ENCODE measurements around the gene USP20. TPM values are rescaled to one million over a fixed set of nuclear protein-coding genes. Genes with fewer than 3 reads are reported as not detected.
A peak's percentile ranks its signal among the peaks of the same experiment; 100 is the strongest.

Gene USP20
- total RNA-seq, 1 donor from 2014 or later = 41.2 TPM

DNA sequence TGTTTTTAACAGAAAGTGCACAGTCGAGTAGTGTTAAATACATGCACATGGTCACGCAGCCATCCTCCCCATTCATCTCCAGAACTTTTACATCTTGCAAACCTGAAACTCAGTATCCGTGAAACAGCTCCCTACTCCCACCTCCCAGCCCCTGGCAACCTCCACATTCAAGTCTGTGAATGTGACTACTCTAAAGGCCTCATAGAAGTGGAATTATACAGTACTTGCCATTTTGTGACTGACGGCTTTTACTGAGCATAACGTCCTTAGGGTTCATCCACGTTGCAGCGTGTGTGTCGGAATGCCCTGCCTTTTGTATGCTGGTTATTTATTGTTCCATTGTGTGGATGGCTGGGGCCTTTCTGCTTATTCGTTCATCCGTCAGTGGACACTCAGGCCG is 35.8 kb downstream of the USP20 start:
- TF ChIP-seq, protein P1, sequence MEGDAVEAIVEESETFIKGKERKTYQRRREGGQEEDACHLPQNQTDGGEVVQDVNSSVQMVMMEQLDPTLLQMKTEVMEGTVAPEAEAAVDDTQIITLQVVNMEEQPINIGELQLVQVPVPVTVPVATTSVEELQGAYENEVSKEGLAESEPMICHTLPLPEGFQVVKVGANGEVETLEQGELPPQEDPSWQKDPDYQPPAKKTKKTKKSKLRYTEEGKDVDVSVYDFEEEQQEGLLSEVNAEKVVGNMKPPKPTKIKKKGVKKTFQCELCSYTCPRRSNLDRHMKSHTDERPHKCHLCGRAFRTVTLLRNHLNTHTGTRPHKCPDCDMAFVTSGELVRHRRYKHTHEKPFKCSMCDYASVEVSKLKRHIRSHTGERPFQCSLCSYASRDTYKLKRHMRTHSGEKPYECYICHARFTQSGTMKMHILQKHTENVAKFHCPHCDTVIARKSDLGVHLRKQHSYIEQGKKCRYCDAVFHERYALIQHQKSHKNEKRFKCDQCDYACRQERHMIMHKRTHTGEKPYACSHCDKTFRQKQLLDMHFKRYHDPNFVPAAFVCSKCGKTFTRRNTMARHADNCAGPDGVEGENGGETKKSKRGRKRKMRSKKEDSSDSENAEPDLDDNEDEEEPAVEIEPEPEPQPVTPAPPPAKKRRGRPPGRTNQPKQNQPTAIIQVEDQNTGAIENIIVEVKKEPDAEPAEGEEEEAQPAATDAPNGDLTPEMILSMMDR (IDR thresholded peaks at IDR 0.05; ENCODE audit: unreplicated experiment) = no peak
- H3K9me3 Mint-ChIP-seq (ENCODE audit: low read depth) = no peaks in the 10 kb centered on the region
- no peak overlapping the region for H3K4me3 Mint-ChIP-seq (ENCODE audit: low read depth)
- no peak overlapping the region for H3K27ac Mint-ChIP-seq
- H3K27me3 Mint-ChIP-seq = no peaks in the 10 kb centered on the region
- no peak for DNase-seq (ENCODE audit: low spot score, unreplicated experiment)
- H3K4me1 Mint-ChIP-seq (ENCODE audit: low read depth) = no peaks in the 10 kb centered on the region
- H3K36me3 Mint-ChIP-seq (ENCODE audit: insufficient read depth) = peaks cover 15% of the 10 kb centered on the region

DNA sequence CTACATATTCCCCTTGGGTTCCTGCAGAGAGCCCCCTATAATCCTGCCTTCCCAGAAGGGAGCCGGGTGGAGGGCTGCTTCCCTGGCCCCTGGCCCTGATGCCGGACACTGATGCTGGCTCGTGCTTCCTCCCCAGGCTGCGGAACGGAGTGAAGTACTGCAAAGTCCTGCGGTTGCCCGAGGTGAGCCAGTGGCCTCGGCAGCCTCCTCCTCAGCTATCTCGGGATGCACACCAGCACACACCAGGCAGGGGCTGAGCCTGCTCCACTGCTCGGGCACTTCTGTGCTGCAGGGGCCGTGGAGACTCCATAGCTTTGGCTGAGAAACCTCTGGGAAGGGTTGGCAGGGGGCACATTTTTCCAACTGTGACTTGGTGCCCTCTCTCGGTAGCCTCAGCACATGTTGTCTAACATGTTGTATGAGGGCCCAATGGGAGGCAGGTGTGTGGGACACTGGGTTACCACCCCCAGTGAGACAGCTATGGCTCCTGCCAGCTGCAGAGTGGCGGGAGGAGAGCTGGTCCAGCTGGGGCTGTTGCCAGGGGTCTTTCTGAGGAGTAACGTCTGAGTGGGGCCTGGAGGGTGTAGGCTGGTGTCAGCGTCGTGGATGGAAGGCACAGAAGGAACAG is 38.4 kb downstream of the USP20 start:
- H3K27me3 Mint-ChIP-seq = no peaks in the 10 kb centered on the region
- DNase-seq (ENCODE audit: low spot score, unreplicated experiment) = no peak
- no peaks in the 10 kb centered on the region for H3K4me1 Mint-ChIP-seq (ENCODE audit: low read depth)
- TF ChIP-seq, protein P1 (IDR thresholded peaks at IDR 0.05; ENCODE audit: unreplicated experiment) = no peak
- no peak overlapping the region for H3K27ac Mint-ChIP-seq
- peaks cover 13% of the 10 kb centered on the region for H3K36me3 Mint-ChIP-seq (ENCODE audit: insufficient read depth)
- H3K9me3 Mint-ChIP-seq (ENCODE audit: low read depth) = no peaks in the 10 kb centered on the region
- H3K4me3 Mint-ChIP-seq (ENCODE audit: low read depth) = no peak overlapping the region

DNA sequence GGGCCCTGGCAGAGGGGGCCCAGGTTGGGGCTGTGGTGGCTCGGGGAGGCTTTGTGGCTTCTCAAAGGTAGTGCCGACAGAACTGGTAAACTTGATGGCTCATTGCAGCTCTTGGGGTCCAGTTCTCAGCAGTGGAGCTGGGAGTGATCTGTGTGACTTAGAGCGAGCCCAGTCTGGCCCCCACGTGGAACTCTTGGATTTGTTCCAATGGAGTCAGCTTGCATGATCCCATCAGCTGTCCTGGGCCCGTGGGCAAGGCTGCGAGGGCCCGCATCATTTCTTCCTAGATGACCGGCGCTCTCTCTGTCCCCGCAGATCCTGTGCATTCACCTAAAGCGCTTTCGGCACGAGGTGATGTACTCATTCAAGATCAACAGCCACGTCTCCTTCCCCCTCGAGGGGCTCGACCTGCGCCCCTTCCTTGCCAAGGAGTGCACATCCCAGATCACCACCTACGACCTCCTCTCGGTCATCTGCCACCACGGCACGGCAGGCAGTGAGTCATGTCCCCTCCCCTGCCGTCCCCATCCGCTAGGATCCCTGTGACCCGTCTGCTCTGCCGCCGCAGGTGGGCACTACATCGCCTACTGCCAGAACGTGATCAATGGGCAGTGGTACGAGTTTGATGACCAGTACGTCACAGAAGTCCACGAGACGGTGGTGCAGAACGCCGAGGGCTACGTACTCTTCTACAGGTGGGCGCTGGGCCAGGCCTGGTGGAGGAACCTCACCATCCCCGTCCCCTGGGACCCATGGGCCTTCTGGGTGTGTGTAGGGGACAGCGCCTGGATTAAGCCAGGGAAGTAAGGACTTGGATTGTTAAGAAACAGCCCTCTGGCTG is 39.2 kb downstream of the USP20 start:
- no peak for DNase-seq (ENCODE audit: low spot score, unreplicated experiment)
- peaks cover 13% of the 10 kb centered on the region for H3K36me3 Mint-ChIP-seq (ENCODE audit: insufficient read depth)
- no peaks in the 10 kb centered on the region for H3K9me3 Mint-ChIP-seq (ENCODE audit: low read depth)
- H3K4me3 Mint-ChIP-seq (ENCODE audit: low read depth) = no peak overlapping the region
- TF ChIP-seq, protein P1 (IDR thresholded peaks at IDR 0.05; ENCODE audit: unreplicated experiment) = no peak
- H3K27me3 Mint-ChIP-seq = no peaks in the 10 kb centered on the region
- H3K4me1 Mint-ChIP-seq (ENCODE audit: low read depth) = no peaks in the 10 kb centered on the region
- H3K27ac Mint-ChIP-seq = no peak overlapping the region

DNA sequence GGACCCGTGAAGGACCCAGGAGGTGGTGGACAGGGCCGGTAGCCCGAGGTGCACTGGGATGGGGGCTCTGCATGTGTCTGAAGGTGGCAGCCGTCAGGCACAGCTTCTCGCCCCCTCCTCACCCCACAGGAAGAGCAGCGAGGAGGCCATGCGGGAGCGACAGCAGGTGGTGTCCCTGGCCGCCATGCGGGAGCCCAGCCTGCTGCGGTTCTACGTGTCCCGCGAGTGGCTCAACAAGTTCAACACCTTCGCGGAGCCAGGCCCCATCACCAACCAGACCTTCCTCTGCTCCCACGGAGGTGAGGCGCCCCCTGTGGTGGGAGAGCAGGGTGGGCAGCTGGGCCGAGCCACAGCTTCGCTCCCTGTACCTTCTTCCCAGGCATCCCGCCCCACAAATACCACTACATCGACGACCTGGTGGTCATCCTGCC is 39.9 kb downstream of the USP20 start:
- Mint-ChIP-seq H3K27ac (no peak overlapping the region), H3K4me1 (ENCODE audit: low read depth) (no peaks in the 10 kb centered on the region), H3K27me3 (no peaks in the 10 kb centered on the region), H3K9me3 (ENCODE audit: low read depth) (no peaks in the 10 kb centered on the region), H3K4me3 (ENCODE audit: low read depth) (no peak overlapping the region), H3K36me3 (ENCODE audit: insufficient read depth) (peaks cover 13% of the 10 kb centered on the region)
- no peak for DNase-seq (ENCODE audit: low spot score, unreplicated experiment)
- TF ChIP-seq, protein P1 (IDR thresholded peaks at IDR 0.05; ENCODE audit: unreplicated experiment) = peak; percentile 14

DNA sequence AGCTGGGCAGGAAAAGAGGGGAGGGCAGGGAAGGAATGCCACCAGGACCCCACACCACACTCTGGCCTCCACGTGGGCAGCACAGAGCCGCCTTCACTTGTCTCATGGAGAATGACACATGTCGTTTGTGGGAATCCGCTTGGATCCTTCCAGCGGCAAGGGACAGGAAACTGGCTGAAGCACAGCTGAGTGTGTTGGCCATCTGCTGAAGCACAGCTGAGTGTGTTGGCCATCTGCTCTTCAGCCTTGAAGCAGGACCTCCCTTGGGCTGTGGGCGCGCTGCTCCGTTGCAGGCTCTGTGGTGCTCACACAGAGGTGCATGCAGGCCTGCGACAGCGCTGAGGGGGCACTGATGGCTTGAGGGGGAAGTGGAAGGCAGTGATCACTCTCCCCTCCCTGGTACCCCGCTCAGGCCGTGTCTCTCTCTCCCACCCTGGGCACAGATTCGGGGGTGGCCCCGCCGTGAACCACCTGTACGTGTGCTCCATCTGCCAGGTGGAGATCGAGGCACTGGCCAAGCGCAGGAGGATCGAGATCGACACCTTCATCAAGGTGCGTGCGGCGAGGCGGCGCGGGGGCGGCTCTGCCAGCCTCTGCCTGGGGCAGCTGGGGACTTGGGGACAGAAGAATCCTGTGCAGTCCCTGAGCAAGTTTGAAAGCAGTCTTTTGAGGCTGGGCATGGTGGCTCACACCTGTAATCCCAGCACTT is 40.6 kb downstream of the USP20 start:
- no peak overlapping the region for H3K27ac Mint-ChIP-seq
- peaks cover 11% of the 10 kb centered on the region for H3K36me3 Mint-ChIP-seq (ENCODE audit: insufficient read depth)
- no peak overlapping the region for H3K4me3 Mint-ChIP-seq (ENCODE audit: low read depth)
- no peaks in the 10 kb centered on the region for H3K9me3 Mint-ChIP-seq (ENCODE audit: low read depth)
- H3K27me3 Mint-ChIP-seq = no peaks in the 10 kb centered on the region
- no peak for DNase-seq (ENCODE audit: low spot score, unreplicated experiment)
- no peaks in the 10 kb centered on the region for H3K4me1 Mint-ChIP-seq (ENCODE audit: low read depth)
- TF ChIP-seq, protein P1 (IDR thresholded peaks at IDR 0.05; ENCODE audit: unreplicated experiment) = no peak

Data from progenitor cell of endocrine pancreas (in vitro differentiated cells).